GM18498 (cell line): ENCODE data around the gene EIF2S1.
A peak's percentile ranks its signal among the peaks of the same experiment; 100 is the strongest.
"Not testable (repeated sequence)": the region's sequence is repeated elsewhere in the genome, so short reads cannot be mapped to it uniquely, and the experiment has no call there.

Experiments used
- ATAC-seq: cut with Tn5 transposase; IDR thresholded peaks from one replicate; pipeline ENCODE4 v1.9.1; 2021; ENCODE audit warnings: mild to moderate bottlenecking, moderate library complexity; ENCODE audit not compliant: unreplicated experiment

Gene EIF2S1

GRCh38 chr14:67410313-67410712 is 50.2 kb downstream of the EIF2S1 start:
- ATAC-seq = no peak

GRCh38 chr14:67411370-67411769 is 51.2 kb downstream of the EIF2S1 start:
- ATAC-seq = no peak

GRCh38 chr14:67411820-67412421 is 51.8 kb downstream of the EIF2S1 start, which contains the start of gene PLEK2:
TSS of gene PLEK2 (minus strand) at chr14:67412165. CDS start at chr14:67412059, 106 bp downstream.
- ATAC-seq = no peak

GRCh38 chr14:67413806-67414769 is 54.0 kb downstream of the EIF2S1 start:
- ATAC-seq = no peak

- ATAC-seq = not testable (repeated sequence)
Observed at GRCh38 chr14:67415610-67416009, 55.5 kb downstream of the EIF2S1 start.

GRCh38 chr14:67416085-67416484 is 56.0 kb downstream of the EIF2S1 start:
- ATAC-seq = no peak

- ATAC-seq = no peak
Observed at GRCh38 chr14:67416810-67417209, 56.7 kb downstream of the EIF2S1 start.

- no peak for ATAC-seq
Observed at GRCh38 chr14:67417633-67418032, 57.5 kb downstream of the EIF2S1 start.

- no peak for ATAC-seq
Observed at GRCh38 chr14:67418401-67419191, 58.5 kb downstream of the EIF2S1 start.

- ATAC-seq = no peak
Observed at GRCh38 chr14:67420102-67420739, 60.1 kb downstream of the EIF2S1 start.

- ATAC-seq = no peak
Observed at GRCh38 chr14:67421356-67422224, 61.5 kb downstream of the EIF2S1 start.

- ATAC-seq = no peak
Observed at GRCh38 chr14:67423424-67423823, 63.3 kb downstream of the EIF2S1 start.

- no peak for ATAC-seq
Observed at GRCh38 chr14:67424539-67424938, 64.4 kb downstream of the EIF2S1 start.

GRCh38 chr14:67425608-67426007 is 65.5 kb downstream of the EIF2S1 start:
- ATAC-seq = no peak

- ATAC-seq = no peak
Observed at GRCh38 chr14:67426161-67426560, 66.0 kb downstream of the EIF2S1 start.

GRCh38 chr14:67426983-67427606 is 67.0 kb downstream of the EIF2S1 start:
- ATAC-seq = peak; percentile 73

- no peak for ATAC-seq
Observed at GRCh38 chr14:67428501-67429031, 68.4 kb downstream of the EIF2S1 start.

- no peak for ATAC-seq
Observed at GRCh38 chr14:67429510-67430205, 69.5 kb downstream of the EIF2S1 start.
